ENCODE measurements around the gene KRTAP12-4. TPM values are rescaled to one million over a fixed set of nuclear protein-coding genes. Genes with fewer than 3 reads are reported as not detected.
"Not testable (repeated sequence)": the region's sequence is repeated elsewhere in the genome, so short reads cannot be mapped to it uniquely, and the experiment has no call there.

The KRTAP12-4 gene
- total RNA-seq, 1 donor from 2014 or later: not detected

DNA sequence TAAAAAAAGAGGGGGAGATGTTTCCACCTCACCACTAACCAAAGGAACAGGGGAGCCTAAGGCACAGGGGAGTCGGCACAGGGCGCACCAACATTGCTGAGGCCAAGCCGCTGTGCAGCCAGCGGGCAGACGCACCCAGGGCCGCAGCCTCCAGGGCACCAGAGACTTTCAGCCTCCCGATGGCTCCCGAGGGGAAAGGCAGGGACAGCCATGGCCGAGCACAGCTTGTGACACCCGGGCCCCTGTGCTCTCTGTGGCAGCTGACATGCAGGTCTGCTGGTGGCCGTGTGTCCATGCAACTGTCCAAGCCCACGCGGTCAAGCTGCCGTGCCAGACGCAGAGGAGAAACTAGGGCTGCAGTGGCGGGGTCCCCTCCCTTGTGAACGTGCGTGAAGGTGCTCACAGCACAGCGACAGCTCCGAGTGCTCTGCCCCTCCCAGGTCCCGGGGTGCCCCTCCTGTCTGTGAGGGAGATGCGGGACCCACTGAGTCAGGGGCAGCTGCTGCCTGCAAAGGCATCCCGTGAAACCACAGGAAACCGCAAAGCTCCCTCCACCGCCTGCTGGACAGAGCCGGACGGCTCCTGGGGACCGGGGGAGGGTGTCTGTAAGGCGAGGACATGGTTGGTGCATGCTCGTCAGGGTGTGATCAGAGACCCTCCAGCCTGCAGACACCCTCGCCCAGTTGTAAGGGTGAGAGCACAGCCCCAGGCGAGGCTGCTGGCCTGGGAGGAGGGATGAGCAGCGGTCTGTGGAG is 5.7 kb downstream of the KRTAP12-4 start:
- Mint-ChIP-seq H3K27me3 (peaks cover 9% of the 10 kb centered on the region), H3K27ac (no peak overlapping the region), H3K36me3 (no peaks in the 10 kb centered on the region), H3K4me3 (no peak overlapping the region), H3K4me1 (ENCODE audit: unreplicated experiment) (peaks cover 4% of the 10 kb centered on the region), H3K9me3 (peaks cover 9% of the 10 kb centered on the region)
- peak; percentile 60 for DNase-seq (ENCODE audit: extremely low spot score, unreplicated experiment)
- TF ChIP-seq, protein P1, sequence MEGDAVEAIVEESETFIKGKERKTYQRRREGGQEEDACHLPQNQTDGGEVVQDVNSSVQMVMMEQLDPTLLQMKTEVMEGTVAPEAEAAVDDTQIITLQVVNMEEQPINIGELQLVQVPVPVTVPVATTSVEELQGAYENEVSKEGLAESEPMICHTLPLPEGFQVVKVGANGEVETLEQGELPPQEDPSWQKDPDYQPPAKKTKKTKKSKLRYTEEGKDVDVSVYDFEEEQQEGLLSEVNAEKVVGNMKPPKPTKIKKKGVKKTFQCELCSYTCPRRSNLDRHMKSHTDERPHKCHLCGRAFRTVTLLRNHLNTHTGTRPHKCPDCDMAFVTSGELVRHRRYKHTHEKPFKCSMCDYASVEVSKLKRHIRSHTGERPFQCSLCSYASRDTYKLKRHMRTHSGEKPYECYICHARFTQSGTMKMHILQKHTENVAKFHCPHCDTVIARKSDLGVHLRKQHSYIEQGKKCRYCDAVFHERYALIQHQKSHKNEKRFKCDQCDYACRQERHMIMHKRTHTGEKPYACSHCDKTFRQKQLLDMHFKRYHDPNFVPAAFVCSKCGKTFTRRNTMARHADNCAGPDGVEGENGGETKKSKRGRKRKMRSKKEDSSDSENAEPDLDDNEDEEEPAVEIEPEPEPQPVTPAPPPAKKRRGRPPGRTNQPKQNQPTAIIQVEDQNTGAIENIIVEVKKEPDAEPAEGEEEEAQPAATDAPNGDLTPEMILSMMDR (conservative IDR thresholded peaks at IDR 0.05): no peak

- H3K9me3 Mint-ChIP-seq: peaks cover 12% of the 10 kb centered on the region
- no peak overlapping the region for H3K27ac Mint-ChIP-seq
Measured at GRCh38 chr21:44647222-44647552, 7.3 kb downstream of the KRTAP12-4 start.

DNA sequence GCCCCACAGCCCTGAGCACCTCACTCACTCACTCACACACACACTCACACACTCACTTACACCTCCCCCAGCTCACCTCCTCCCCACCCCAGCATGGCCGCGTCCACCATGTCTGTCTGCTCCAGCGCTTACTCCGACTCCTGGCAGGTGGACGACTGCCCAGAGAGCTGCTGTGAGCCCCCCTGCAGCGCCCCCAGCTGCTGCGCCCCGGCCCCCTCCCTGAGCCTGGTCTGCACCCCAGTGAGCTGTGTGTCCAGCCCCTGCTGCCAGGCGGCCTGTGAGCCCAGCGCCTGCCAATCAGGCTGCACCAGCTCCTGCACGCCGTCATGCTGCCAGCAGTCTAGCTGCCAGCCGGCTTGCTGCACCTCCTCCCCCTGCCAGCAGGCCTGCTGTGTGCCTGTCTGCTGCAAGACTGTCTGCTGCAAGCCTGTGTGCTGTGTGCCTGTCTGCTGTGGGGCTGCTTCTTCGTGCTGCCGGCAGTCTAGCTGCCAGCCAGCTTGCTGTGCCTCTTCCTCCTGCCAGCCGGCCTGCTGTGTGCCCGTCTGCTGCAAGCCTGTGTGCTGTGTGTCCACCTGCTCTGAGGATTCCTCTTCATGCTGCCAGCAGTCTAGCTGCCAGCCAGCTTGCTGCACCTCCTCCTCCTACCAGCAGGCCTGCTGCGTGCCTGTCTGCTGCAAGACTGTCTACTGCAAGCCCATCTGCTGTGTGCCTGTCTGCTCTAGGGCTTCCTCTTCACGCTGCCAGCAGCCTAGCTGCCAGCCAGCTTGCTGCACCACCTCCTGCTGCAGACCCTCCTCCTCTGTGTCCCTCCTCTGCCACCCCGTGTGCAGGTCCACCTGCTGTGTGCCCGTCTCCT is 7.9 kb downstream of the KRTAP12-4 start, which contains the start of gene KRTAP10-11:
Gene KRTAP10-11, plus strand, starts transcription at position 49 of the 856 bp plus-strand sequence. Its CDS starts 45 bp downstream, at position 94.
- H3K4me3 Mint-ChIP-seq, H3K27ac Mint-ChIP-seq: not testable (repeated sequence)

More at GRCh38 chr21:44647222-44647552, 7.3 kb downstream of the KRTAP12-4 start:
- H3K36me3 Mint-ChIP-seq: no peaks in the 10 kb centered on the region
- H3K27me3 Mint-ChIP-seq: peaks cover 9% of the 10 kb centered on the region
- H3K4me3 Mint-ChIP-seq: no peak overlapping the region
- H3K4me1 Mint-ChIP-seq (ENCODE audit: unreplicated experiment): peaks cover 4% of the 10 kb centered on the region
- TF ChIP-seq, protein P1 (conservative IDR thresholded peaks at IDR 0.05): no peak
- DNase-seq (ENCODE audit: extremely low spot score, unreplicated experiment): no peak

DNA sequence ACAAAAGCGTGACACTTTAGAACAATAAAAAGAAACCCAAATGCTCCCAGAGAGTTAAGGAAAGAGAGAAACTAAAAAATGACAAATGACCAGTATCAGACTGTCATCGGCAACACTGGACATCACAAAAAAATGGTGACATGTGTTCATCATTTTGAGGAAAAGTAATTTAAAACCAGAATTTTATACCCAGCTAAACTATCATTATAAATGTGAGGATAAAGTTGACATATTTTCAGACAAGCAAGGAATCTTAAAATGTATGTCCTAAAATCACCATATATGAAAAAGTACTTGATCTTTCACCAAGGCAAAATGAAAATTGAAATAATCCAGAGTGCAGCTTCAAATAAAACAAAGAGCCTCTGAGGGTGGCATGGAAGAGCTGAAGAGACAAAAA is 9.6 kb downstream of the KRTAP12-4 start:
- no peaks in the 10 kb centered on the region for H3K36me3 Mint-ChIP-seq
- H3K4me1 Mint-ChIP-seq (ENCODE audit: unreplicated experiment): peaks cover 4% of the 10 kb centered on the region
- DNase-seq (ENCODE audit: extremely low spot score, unreplicated experiment): no peak
- H3K4me3 Mint-ChIP-seq: no peak overlapping the region
- H3K27me3 Mint-ChIP-seq: peaks cover 9% of the 10 kb centered on the region
- peaks cover 18% of the 10 kb centered on the region for H3K9me3 Mint-ChIP-seq
- TF ChIP-seq, protein P1 (conservative IDR thresholded peaks at IDR 0.05): no peak
- no peak overlapping the region for H3K27ac Mint-ChIP-seq

More for the DNA sequence above, 7.9 kb downstream of the KRTAP12-4 start, which contains the start of gene KRTAP10-11:
- not testable (repeated sequence) for H3K36me3 Mint-ChIP-seq; H3K4me1 Mint-ChIP-seq (ENCODE audit: unreplicated experiment); H3K27me3 Mint-ChIP-seq
- peaks cover 12% of the 10 kb centered on the region for H3K9me3 Mint-ChIP-seq
- DNase-seq (ENCODE audit: extremely low spot score, unreplicated experiment): peak; percentile 61

GRCh38 chr21:44643741-44644310 is 10.6 kb downstream of the KRTAP12-4 start:
- TF ChIP-seq, protein P1 (conservative IDR thresholded peaks at IDR 0.05): no peak
- Mint-ChIP-seq H3K27me3 (peaks cover 9% of the 10 kb centered on the region), H3K4me3 (no peak overlapping the region), H3K27ac (no peak overlapping the region), H3K9me3 (peaks cover 18% of the 10 kb centered on the region), H3K36me3 (no peaks in the 10 kb centered on the region), H3K4me1 (ENCODE audit: unreplicated experiment) (peaks cover 4% of the 10 kb centered on the region)
- no peak for DNase-seq (ENCODE audit: extremely low spot score, unreplicated experiment)
